Measurements from ENCODE around the gene KLF6.

- no peak for TF ChIP-seq CTCF (IDR thresholded peaks at IDR 0.05)
- TF ChIP-seq POLR2A (IDR thresholded peaks at IDR 0.05): no peak
Observed at GRCh38 chr10:3756360-3756740, 28.7 kb downstream of the KLF6 start.

Measured in right lobe of liver (tissue), 4 donors.